Stimulated activated CD4-positive, alpha-beta T cell treated with anti-CD3 and anti-CD28 coated beads, Interleukin-4, amount 100 ng/mL, for 48 hours (primary cell): ENCODE data around the gene TMEM138.
"Not testable (repeated sequence)": the region's sequence is repeated elsewhere in the genome, so short reads cannot be mapped to it uniquely, and the experiment has no call there.

Experiments used
- DNase-seq, 2 donors: peaks; one replicate each; pipeline ENCODE4 v3.0.0-alpha.2; 2020; ENCODE audit warnings: low read depth in 2 of 2

TMEM138 gene

GRCh38 chr11:61364012-61364675 is 2.0 kb downstream of the TMEM138 start:
- DNase-seq: no peak

GRCh38 chr11:61367406-61367805 is 5.2 kb downstream of the TMEM138 start:
- DNase-seq: no peak

GRCh38 chr11:61368646-61369045 is 6.5 kb downstream of the TMEM138 start:
- DNase-seq: no peak

- no peak for DNase-seq
Observed at GRCh38 chr11:61369372-61370348, 7.5 kb downstream of the TMEM138 start.

GRCh38 chr11:61370349-61371005 is 8.3 kb downstream of the TMEM138 start:
- DNase-seq: no peak

GRCh38 chr11:61372659-61373420 is 10.7 kb downstream of the TMEM138 start:
- DNase-seq: no peak

GRCh38 chr11:61375761-61376108 is 13.6 kb downstream of the TMEM138 start:
- DNase-seq: no peak

- no peak for DNase-seq
Observed at GRCh38 chr11:61377461-61378160, 15.4 kb downstream of the TMEM138 start.

- no peak for DNase-seq
Observed at GRCh38 chr11:61378713-61379313, 16.6 kb downstream of the TMEM138 start.

GRCh38 chr11:61380884-61381283 is 18.7 kb downstream of the TMEM138 start:
- no peak for DNase-seq

GRCh38 chr11:61383859-61384258 is 21.7 kb downstream of the TMEM138 start:
- not testable (repeated sequence) for DNase-seq

- DNase-seq: no peak
Observed at GRCh38 chr11:61384271-61385242, 22.4 kb downstream of the TMEM138 start.

GRCh38 chr11:61390161-61390560 is 28.0 kb downstream of the TMEM138 start:
- no peak for DNase-seq

- DNase-seq: no peak
Observed at GRCh38 chr11:61392981-61393595, 30.9 kb downstream of the TMEM138 start.

- no peak for DNase-seq
Observed at GRCh38 chr11:61401173-61401572, 39.0 kb downstream of the TMEM138 start.

- DNase-seq: no peak
Observed at GRCh38 chr11:61401573-61401972, 39.4 kb downstream of the TMEM138 start.

- no peak for DNase-seq
Observed at GRCh38 chr11:61403658-61404057, 41.5 kb downstream of the TMEM138 start.

- no peak for DNase-seq
Observed at GRCh38 chr11:61404103-61404502, 41.9 kb downstream of the TMEM138 start.

- no peak for DNase-seq
Observed at GRCh38 chr11:61404641-61405040, 42.5 kb downstream of the TMEM138 start.
